Measurements from ENCODE around the gene SETD2. TPM values are rescaled to one million over a fixed set of nuclear protein-coding genes. Genes with fewer than 3 reads are reported as not detected.
A peak's percentile ranks its signal among the peaks of the same experiment; 100 is the strongest.

SETD2 gene
- total RNA-seq, 2 experiments from 2014 or later, result 27.7 to 28.1 TPM

DNA sequence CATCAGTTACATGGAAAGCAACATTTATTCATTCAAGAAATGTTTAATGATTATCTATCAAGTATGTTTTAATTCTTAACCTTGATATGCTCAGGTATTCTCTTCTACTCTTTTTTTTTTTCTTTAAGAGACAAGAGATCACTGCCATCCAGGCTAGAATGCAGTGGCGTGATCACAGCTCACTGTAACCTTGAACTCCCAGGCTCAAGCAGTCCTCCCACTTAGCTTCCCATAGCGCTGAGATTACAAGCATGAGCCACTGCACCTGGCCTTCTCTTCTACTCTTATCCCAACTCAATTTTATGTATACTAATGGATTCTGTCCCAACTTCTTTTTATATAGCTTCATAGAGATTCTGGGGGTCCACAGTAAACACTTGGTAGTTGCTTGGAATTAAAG is 50.9 kb downstream of the SETD2 start:
- intact Hi-C loops (cut with micrococcal nuclease), result no loop called here
- H3K36me3 Mint-ChIP-seq (ENCODE audit: low read depth), result peaks cover 29% of the 10 kb centered on the region
- peaks cover 8% of the 10 kb centered on the region for H3K4me1 Mint-ChIP-seq (ENCODE audit: low read depth)
- no peak overlapping the region for H3K4me3 Mint-ChIP-seq
- no peaks in the 10 kb centered on the region for H3K27me3 Mint-ChIP-seq (ENCODE audit: low read depth)
- no peaks in the 10 kb centered on the region for H3K9me3 Mint-ChIP-seq
- no peak overlapping the region for H3K27ac Mint-ChIP-seq
- CTCF ChIA-PET, result interaction anchor here (1.1 kb wide), 1 partner anchor 52 kb away, joined by 3 read pairs; no protein-coding TSS in a partner anchor
- no peak for DNase-seq

DNA sequence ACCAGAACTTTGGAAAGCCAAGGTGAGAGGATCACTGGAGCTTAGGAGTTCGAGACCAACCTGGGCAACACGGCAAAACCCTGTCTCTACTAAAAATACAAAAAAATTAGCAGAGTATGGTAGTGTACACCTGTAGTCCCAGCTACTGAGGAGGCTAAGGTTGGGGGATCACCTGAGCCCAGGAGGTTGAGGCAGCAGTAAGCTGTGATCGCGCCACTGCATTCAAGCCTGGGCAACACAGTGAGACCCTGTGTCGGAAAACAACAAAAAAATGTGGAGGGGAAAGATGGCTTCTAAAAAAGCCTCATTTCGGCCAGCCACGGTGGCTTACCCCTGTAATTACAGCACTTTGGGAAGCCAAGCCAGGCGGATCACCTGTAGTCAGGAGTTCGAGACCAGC is 54.5 kb downstream of the SETD2 start:
- H3K4me1 Mint-ChIP-seq (ENCODE audit: low read depth), result no peaks in the 10 kb centered on the region
- peaks cover 22% of the 10 kb centered on the region for H3K36me3 Mint-ChIP-seq (ENCODE audit: low read depth)
- no peaks in the 10 kb centered on the region for H3K27me3 Mint-ChIP-seq (ENCODE audit: low read depth)
- intact Hi-C loops (cut with micrococcal nuclease), result no loop called here
- CTCF ChIA-PET, result interaction anchor here (1.1 kb wide), 1 partner anchor 28 kb away, joined by 3 read pairs; no protein-coding TSS in a partner anchor
- H3K9me3 Mint-ChIP-seq, result no peaks in the 10 kb centered on the region
- H3K27ac Mint-ChIP-seq, result no peak overlapping the region
- no peak overlapping the region for H3K4me3 Mint-ChIP-seq
- DNase-seq, result no peak

DNA sequence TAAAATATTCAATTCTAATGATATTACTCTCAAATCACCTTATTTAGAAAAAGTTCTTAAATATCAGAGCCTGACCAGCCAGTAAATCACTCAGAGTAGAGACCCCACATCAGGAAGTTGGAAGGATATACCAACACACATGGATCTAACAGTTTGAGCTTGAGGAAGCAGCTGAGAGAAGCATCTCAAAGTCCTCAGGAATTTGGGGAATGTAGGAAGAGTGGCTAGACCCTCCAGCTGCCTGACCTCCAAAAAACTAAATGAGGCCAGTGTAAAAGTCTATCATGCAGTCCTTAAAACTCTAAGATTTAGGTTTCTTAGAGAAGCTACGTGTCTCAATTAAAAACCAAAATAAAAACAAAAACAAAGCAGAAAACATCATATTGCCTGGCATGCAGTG is 55.4 kb downstream of the SETD2 start:
- Mint-ChIP-seq H3K4me3 (no peak overlapping the region), H3K27me3 (ENCODE audit: low read depth) (no peaks in the 10 kb centered on the region), H3K27ac (no peak overlapping the region), H3K4me1 (ENCODE audit: low read depth) (no peaks in the 10 kb centered on the region), H3K36me3 (ENCODE audit: low read depth) (peaks cover 13% of the 10 kb centered on the region), H3K9me3 (no peaks in the 10 kb centered on the region)
- DNase-seq, result no peak
- CTCF ChIA-PET, result interaction anchor here (1.1 kb wide), 1 partner anchor 29 kb away, joined by 3 read pairs; no protein-coding TSS in a partner anchor
- intact Hi-C loops (cut with micrococcal nuclease), result no loop called here

DNA sequence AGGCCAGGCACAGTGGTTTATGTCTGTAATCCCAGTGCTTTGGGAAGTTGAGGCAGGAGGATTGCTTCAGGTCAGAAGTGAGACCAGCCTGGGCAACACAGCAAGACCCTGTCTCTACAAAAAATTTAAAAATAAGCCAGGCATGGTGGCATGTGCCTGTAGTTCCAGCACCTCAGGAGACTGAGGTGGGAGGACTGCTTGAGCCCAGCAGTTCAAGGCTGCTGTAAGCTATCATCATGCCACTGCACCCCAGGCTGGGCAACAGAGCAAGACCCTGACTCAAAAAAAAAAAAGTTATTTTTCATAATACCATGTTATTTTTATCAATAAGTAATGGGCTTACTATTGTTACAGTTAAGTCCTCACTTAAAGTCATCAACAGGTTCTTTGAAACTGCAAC is 59.7 kb downstream of the SETD2 start:
- Mint-ChIP-seq H3K27me3 (ENCODE audit: low read depth) (no peaks in the 10 kb centered on the region), H3K36me3 (ENCODE audit: low read depth) (peaks cover 4% of the 10 kb centered on the region), H3K9me3 (no peaks in the 10 kb centered on the region), H3K27ac (no peak overlapping the region), H3K4me1 (ENCODE audit: low read depth) (no peaks in the 10 kb centered on the region), H3K4me3 (no peak overlapping the region)
- DNase-seq, result no peak
- intact Hi-C loops (cut with micrococcal nuclease), result no loop called here
- CTCF ChIA-PET, result no interaction called here

DNA sequence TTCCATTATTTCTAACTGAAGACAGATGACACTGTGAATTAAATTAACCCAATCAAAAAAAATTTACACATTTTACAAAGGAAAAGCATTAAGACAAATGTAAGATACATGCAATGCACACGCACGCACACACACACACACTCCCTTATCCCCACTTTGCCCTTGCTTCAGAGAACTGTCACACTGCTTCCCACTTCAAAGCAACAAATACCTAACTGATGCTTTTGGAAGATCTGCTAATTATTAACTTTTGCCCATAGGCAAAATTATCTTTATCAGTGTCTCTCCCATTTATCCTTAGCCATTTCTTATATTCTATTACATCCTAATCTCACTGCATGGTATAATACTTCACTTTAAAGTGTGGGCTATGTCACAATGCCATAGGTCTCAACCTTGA is 60.3 kb downstream of the SETD2 start:
- intact Hi-C loops (cut with micrococcal nuclease), result no loop called here
- no peak overlapping the region for H3K27ac Mint-ChIP-seq
- peaks cover 4% of the 10 kb centered on the region for H3K36me3 Mint-ChIP-seq (ENCODE audit: low read depth)
- no peaks in the 10 kb centered on the region for H3K9me3 Mint-ChIP-seq
- H3K4me3 Mint-ChIP-seq, result no peak overlapping the region
- no peak for DNase-seq
- CTCF ChIA-PET, result no interaction called here
- H3K27me3 Mint-ChIP-seq (ENCODE audit: low read depth), result no peaks in the 10 kb centered on the region
- H3K4me1 Mint-ChIP-seq (ENCODE audit: low read depth), result no peaks in the 10 kb centered on the region

DNA sequence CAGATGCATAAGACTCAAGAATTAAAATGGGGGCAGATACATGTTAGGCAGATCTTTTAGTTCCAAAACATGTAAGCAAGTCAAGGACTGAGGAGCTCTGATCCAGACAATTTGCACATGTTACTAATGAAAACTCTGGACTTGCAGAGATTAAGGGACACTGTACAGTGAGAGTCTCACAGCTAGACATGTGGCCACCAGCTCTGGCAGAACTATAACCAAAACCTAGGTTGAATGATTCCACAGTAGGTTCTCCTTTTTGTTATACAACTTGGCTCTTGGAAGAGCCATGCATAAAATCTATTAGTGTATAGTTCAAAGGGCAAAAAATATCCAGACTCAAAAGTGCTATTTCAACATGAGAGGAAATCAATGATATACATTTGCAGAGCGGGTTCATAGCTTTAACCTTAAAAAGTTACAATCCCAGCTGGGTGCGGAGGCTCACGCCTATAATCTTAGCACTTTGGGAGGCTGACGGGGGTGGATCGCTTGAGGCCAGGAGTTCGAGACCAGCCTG is 61.8 kb downstream of the SETD2 start:
- H3K4me3 Mint-ChIP-seq, result no peak overlapping the region
- H3K27me3 Mint-ChIP-seq (ENCODE audit: low read depth), result no peaks in the 10 kb centered on the region
- no peak for DNase-seq
- H3K36me3 Mint-ChIP-seq (ENCODE audit: low read depth), result peaks cover 12% of the 10 kb centered on the region
- no peak overlapping the region for H3K27ac Mint-ChIP-seq
- CTCF ChIA-PET, result interaction anchor here (0.6 kb wide), 2 partner anchors 222 to 1642 kb away, joined by 3 read pairs; no protein-coding TSS in a partner anchor
- H3K4me1 Mint-ChIP-seq (ENCODE audit: low read depth), result peaks cover 4% of the 10 kb centered on the region
- no peaks in the 10 kb centered on the region for H3K9me3 Mint-ChIP-seq
- intact Hi-C loops (cut with micrococcal nuclease), result no loop called here

DNA sequence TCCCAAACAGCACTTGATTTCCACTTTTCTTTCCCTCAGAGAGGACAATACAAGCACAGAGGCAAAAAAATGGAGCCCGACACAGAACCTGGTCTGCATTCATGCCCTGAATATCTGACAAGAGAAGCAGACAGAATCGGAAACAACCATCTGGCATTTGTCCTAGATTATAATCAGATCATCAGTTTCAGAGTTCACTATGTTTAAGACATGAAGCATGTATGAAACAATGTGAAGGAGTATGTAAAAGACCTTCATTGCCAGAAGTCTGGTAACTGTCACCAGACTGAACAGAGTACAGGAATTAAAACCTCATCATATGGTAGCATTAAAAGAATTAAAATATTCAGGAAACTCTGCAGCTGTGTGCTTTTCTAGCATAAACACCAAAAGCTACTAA is 65.0 kb downstream of the SETD2 start:
- Mint-ChIP-seq H3K27ac (no peak overlapping the region), H3K27me3 (ENCODE audit: low read depth) (no peaks in the 10 kb centered on the region), H3K4me1 (ENCODE audit: low read depth) (peaks cover 8% of the 10 kb centered on the region), H3K4me3 (no peak overlapping the region), H3K36me3 (ENCODE audit: low read depth) (peaks cover 34% of the 10 kb centered on the region), H3K9me3 (no peaks in the 10 kb centered on the region)
- intact Hi-C loops (cut with micrococcal nuclease), result no loop called here
- DNase-seq, result no peak
- CTCF ChIA-PET, result no interaction called here

DNA sequence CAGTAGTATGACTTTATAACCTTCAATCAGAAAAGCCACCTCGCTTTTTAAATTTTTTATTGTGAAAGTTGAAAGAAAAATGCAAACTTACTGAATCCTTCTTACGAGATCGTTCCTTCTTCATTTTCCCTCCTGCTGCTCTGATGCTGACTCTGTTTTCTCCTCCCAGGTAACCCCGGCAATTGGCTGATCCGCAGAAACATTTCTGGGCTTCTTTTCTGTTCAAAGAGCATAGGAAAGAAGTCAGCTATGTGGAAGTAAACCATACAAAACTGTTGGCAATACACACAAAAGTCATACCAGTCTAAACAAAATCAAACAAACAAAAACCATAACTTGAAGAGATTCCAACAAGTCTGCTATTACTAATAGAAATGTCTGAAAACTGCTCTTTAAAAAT is 66.0 kb downstream of the SETD2 start:
- DNase-seq, result no peak
- H3K27me3 Mint-ChIP-seq (ENCODE audit: low read depth), result no peaks in the 10 kb centered on the region
- intact Hi-C loops (cut with micrococcal nuclease), result no loop called here
- peaks cover 31% of the 10 kb centered on the region for H3K36me3 Mint-ChIP-seq (ENCODE audit: low read depth)
- H3K9me3 Mint-ChIP-seq, result no peaks in the 10 kb centered on the region
- H3K27ac Mint-ChIP-seq, result no peak overlapping the region
- H3K4me3 Mint-ChIP-seq, result no peak overlapping the region
- peaks cover 8% of the 10 kb centered on the region for H3K4me1 Mint-ChIP-seq (ENCODE audit: low read depth)
- CTCF ChIA-PET, result no interaction called here

DNA sequence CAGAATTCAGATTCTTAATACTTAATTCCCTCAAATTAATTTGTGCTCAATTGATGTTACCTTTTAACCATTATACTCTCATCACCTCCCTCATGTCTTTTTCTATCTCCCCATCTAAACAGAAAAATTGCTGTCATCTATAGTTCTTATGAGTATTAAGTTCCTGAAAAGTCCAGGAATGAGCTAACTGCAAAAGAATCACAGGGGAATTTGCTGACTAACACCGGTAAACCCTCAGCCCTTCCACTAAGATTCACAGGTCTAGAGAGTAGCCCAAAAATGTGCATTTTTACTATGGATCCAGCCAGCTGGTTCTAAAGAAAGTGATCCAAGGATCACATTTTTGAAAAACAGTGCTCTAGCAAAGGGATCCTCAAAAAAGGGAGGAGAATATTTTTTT is 67.0 kb downstream of the SETD2 start:
- no peak overlapping the region for H3K4me3 Mint-ChIP-seq

DNA sequence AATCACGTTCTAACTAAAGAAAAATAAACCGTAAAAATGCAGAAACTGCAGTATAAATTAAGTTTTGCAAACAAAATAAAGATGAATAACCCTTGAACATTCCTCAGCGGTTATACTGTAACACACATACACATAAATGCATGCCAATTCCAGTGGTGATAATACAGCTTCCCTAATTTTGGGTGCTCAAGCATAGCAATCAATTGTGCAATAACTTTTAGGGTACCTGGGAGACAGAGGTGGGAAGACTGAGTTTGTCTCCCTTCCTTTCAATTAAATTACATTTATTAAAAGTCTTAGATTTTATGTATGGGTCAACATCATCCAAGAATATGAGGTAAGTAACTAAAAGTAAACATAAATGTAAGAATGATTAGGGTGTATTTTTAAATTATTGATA is 71.8 kb downstream of the SETD2 start:
- Mint-ChIP-seq H3K27me3 (ENCODE audit: low read depth) (no peaks in the 10 kb centered on the region), H3K9me3 (no peaks in the 10 kb centered on the region), H3K4me3 (no peak overlapping the region), H3K27ac (no peak overlapping the region), H3K4me1 (ENCODE audit: low read depth) (peaks cover 9% of the 10 kb centered on the region), H3K36me3 (ENCODE audit: low read depth) (peaks cover 32% of the 10 kb centered on the region)
- no peak for DNase-seq
- CTCF ChIA-PET, result no interaction called here
- intact Hi-C loops (cut with micrococcal nuclease), result no loop called here

More for the DNA sequence above, 67.0 kb downstream of the SETD2 start:
- Mint-ChIP-seq H3K9me3 (no peaks in the 10 kb centered on the region), H3K36me3 (ENCODE audit: low read depth) (peaks cover 30% of the 10 kb centered on the region), H3K27ac (peak overlapping the region; percentile 20), H3K27me3 (ENCODE audit: low read depth) (no peaks in the 10 kb centered on the region), H3K4me1 (ENCODE audit: low read depth) (peaks cover 8% of the 10 kb centered on the region)
- CTCF ChIA-PET, result interaction anchor here (0.6 kb wide), 1 partner anchor 312 kb away, joined by 3 read pairs; no protein-coding TSS in a partner anchor
- intact Hi-C loops (cut with micrococcal nuclease), result no loop called here
- no peak for DNase-seq

DNA sequence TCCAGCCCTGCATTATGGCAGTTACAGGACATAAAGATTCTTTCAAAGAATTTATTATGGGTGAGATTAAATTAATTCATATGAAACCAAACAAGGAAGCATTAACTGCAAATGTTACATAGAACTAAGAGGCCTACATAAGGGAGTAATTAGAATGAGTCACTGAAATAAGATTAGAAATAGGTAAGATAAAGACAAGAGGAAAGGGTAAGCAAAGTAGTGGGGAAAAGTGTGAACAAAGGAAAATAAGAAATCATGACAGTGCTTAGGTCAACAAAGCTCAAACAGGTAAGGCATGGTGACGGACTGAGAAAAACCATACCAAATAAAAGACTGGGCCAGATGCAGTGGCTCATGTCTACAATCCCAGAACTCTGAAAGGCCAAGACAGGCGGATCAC is 74.3 kb downstream of the SETD2 start:
- H3K4me3 Mint-ChIP-seq, result no peak overlapping the region
- H3K4me1 Mint-ChIP-seq (ENCODE audit: low read depth), result peaks cover 7% of the 10 kb centered on the region
- H3K27ac Mint-ChIP-seq, result peak overlapping the region; percentile 61
- intact Hi-C loops (cut with micrococcal nuclease), result no loop called here
- DNase-seq, result no peak
- no peaks in the 10 kb centered on the region for H3K9me3 Mint-ChIP-seq
- no peaks in the 10 kb centered on the region for H3K27me3 Mint-ChIP-seq (ENCODE audit: low read depth)
- peaks cover 20% of the 10 kb centered on the region for H3K36me3 Mint-ChIP-seq (ENCODE audit: low read depth)
- CTCF ChIA-PET, result no interaction called here

DNA sequence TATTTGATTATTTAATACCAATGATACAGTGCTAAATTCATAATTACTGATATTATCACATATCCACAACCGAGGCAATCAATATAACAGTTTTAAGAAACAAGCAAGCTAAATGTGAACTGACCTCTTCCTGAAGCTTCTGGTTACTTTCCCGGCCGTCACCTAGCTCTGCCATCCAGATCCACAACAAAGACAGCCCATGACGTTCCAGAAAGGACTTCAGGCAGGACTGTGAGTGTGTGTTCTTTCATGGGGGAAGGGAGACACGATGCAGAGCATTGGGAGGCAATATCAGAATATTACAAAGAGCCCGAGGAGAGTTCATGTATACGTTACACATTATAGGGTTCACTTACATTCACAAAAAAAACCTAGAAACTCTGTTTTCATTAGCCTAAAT is 77.8 kb downstream of the SETD2 start:
- Mint-ChIP-seq H3K27me3 (ENCODE audit: low read depth) (no peaks in the 10 kb centered on the region), H3K9me3 (no peaks in the 10 kb centered on the region), H3K4me3 (no peak overlapping the region), H3K4me1 (ENCODE audit: low read depth) (peaks cover 13% of the 10 kb centered on the region), H3K36me3 (ENCODE audit: low read depth) (peaks cover 26% of the 10 kb centered on the region), H3K27ac (no peak overlapping the region)
- no peak for DNase-seq
- CTCF ChIA-PET, result interaction anchor here (0.6 to 0.7 kb wide), 2 partner anchors 66 to 237 kb away, joined by 4 to 5 read pairs; no protein-coding TSS in a partner anchor
- intact Hi-C loops (cut with micrococcal nuclease), result no loop called here

DNA sequence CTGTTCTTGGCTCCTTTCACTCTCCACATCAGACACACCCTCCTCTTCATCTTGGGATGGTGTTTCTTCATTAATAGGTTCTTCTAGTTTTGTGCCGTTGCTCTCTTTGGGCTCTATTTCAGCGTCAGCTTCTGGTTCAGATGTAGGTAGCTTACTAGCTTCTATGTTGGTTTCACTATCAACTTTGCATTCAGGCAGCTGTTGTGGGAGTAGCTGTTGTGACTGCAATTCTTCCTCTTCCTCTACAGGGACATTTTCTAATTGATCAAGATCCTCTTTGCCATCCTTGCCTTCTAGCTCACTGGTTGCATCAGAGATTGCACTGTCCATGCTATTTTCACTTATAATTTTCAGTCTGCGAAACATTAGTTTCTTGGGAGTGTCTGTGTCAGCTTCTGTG is 80.1 kb downstream of the SETD2 start:
- H3K9me3 Mint-ChIP-seq, result no peaks in the 10 kb centered on the region
- DNase-seq, result no peak
- H3K27ac Mint-ChIP-seq, result peak overlapping the region; percentile 20
- H3K36me3 Mint-ChIP-seq (ENCODE audit: low read depth), result peaks cover 25% of the 10 kb centered on the region
- no peak overlapping the region for H3K4me3 Mint-ChIP-seq
- intact Hi-C loops (cut with micrococcal nuclease), result no loop called here
- no peaks in the 10 kb centered on the region for H3K27me3 Mint-ChIP-seq (ENCODE audit: low read depth)
- peaks cover 12% of the 10 kb centered on the region for H3K4me1 Mint-ChIP-seq (ENCODE audit: low read depth)
- CTCF ChIA-PET, result interaction anchor here (0.5 to 1.1 kb wide), 2 partner anchors 8 to 94 kb away, joined by 3 to 5 read pairs; no protein-coding TSS in a partner anchor
